Lower lobe of right lung (tissue), 2 donors: Measurements from ENCODE around the gene PPA2. TPM values are rescaled to one million over a fixed set of nuclear protein-coding genes. Genes with fewer than 3 reads are reported as not detected.
"Not testable (repeated sequence)": the region's sequence is repeated elsewhere in the genome, so short reads cannot be mapped to it uniquely, and the experiment has no call there.

Source experiments
- ATAC-seq, 2 donors: fragments of 200-7000 bp; cut with Tn5 transposase; one replicate each; pipeline ENCODE4 v1.9.1; 2020 to 2022; ENCODE audit warnings: mild to moderate bottlenecking in 2 of 2, moderate library complexity in 2 of 2
- DNase-seq: peaks from one replicate; pipeline ENCODE4 v3.0.0-alpha.2; 2020
- H3K27ac ChIP-seq: fragments of 200-600 bp; one replicate; pipeline ENCODE4 v1.8.0; 2022
- H3K27me3 ChIP-seq: fragments of 200-600 bp; one replicate; pipeline ENCODE4 v1.8.0; 2022; ENCODE audit warnings: low read depth
- H3K36me3 ChIP-seq: fragments of 200-600 bp; one replicate; pipeline ENCODE4 v1.8.0; 2022; ENCODE audit warnings: mild to moderate bottlenecking
- H3K4me1 ChIP-seq: fragments of 200-600 bp; one replicate; pipeline ENCODE4 v1.8.0; 2022
- H3K4me3 ChIP-seq: fragments of 200-600 bp; one replicate; pipeline ENCODE4 v1.8.0; 2022; ENCODE audit warnings: mild to moderate bottlenecking
- H3K9me3 ChIP-seq: fragments of 200-600 bp; one replicate; pipeline ENCODE4 v1.8.0; 2022
- CTCF ChIP-seq: fragments of 200-600 bp; IDR thresholded peaks from one replicate; pipeline ENCODE4 v1.8.0; 2022; ENCODE audit warnings: antibody characterized with exemption, mild to moderate bottlenecking
- intact Hi-C: fragments of 100-400 bp; cut with DNase I; formaldehyde crosslinking; loops from one replicate; pipeline ENCODE4 v1.11.0; 2022
- total RNA-seq: library from RNA; stranded (reverse); fragmentation: NEBNext Ultra II Directional; extraction: Animal tissue kit (Norgen Biotek cat#: 25700); gene quantifications from one replicate; pipeline ENCODE4 v1.2.1, GENCODE V29; 2021
- donor health status: DM: no; HTN: yes; CAD: no; lungs with severe emphysema.

PPA2 gene
- total RNA-seq, 1 donor from 2014 or later: 62.9 TPM

DNA sequence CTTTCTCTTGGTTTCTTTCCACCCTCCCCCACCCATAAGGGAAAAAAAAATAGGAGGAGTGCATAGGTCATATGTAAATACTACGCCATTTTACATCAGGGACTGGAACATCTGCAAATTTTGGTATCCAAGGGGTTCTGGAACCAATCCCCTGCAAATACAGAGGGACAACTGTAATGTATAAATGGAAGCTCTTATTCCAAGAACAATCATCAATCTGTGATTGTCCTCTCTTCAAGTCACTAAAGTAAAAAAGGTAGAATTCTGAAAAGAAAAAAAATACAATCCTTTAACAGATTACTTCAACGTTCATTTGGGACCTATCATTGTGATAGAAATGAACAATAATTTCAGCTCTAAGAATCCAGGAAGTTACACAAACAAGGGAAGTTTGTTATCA, 13.6 kb downstream of the PPA2 start:
- peaks cover 10% of the 10 kb centered on the region for H3K36me3 ChIP-seq
- H3K9me3 ChIP-seq: no peaks in the 10 kb centered on the region
- H3K4me1 ChIP-seq: no peaks in the 10 kb centered on the region
- no peak overlapping the region for H3K4me3 ChIP-seq
- ATAC-seq (no peak), DNase-seq (no peak)
- no peak overlapping the region for H3K27ac ChIP-seq
- no peak for TF ChIP-seq CTCF
- intact Hi-C loops: no loop called here
- no peaks in the 10 kb centered on the region for H3K27me3 ChIP-seq

GRCh38 chr4:105458541-105458940, 15.3 kb downstream of the PPA2 start:
- DNase-seq, H3K4me3 ChIP-seq, H3K27ac ChIP-seq, H3K36me3 ChIP-seq, H3K4me1 ChIP-seq, ATAC-seq, H3K9me3 ChIP-seq, H3K27me3 ChIP-seq, intact Hi-C loops: not testable (repeated sequence)

GRCh38 chr4:105458001-105458400, 15.9 kb downstream of the PPA2 start:
- ATAC-seq (no peak), DNase-seq (no peak)
- Histone ChIP-seq H3K27me3 (no peaks in the 10 kb centered on the region), H3K4me1 (no peaks in the 10 kb centered on the region), H3K9me3 (no peaks in the 10 kb centered on the region), H3K36me3 (peaks cover 12% of the 10 kb centered on the region), H3K4me3 (no peak overlapping the region), H3K27ac (no peak overlapping the region)
- intact Hi-C loops: no loop called here
- TF ChIP-seq CTCF: no peak

DNA sequence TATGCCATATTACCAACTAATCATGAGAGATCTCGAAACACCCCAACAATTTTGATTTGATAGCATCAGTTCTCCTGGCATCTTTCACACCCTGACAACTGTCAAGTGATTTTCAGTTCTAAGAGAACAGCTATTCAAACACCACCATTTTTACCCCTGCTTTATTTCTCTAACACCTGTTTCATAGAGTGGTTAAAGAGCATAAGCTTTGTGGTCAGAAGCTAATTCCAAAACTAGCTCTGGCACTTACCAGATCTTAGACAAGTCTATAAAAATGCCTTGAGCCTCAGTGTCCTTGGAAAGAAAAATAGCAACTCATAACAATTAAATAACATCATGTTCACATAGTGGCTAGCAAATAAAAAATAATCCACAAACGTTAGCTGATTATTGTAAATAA, 17.9 kb downstream of the PPA2 start:
- H3K27ac ChIP-seq: no peak overlapping the region
- intact Hi-C loops: no loop called here
- no peak overlapping the region for H3K4me3 ChIP-seq
- H3K4me1 ChIP-seq: no peaks in the 10 kb centered on the region
- H3K27me3 ChIP-seq: no peaks in the 10 kb centered on the region
- H3K9me3 ChIP-seq: no peaks in the 10 kb centered on the region
- ATAC-seq (no peak), DNase-seq (no peak)
- no peak for TF ChIP-seq CTCF
- H3K36me3 ChIP-seq: peaks cover 27% of the 10 kb centered on the region

DNA sequence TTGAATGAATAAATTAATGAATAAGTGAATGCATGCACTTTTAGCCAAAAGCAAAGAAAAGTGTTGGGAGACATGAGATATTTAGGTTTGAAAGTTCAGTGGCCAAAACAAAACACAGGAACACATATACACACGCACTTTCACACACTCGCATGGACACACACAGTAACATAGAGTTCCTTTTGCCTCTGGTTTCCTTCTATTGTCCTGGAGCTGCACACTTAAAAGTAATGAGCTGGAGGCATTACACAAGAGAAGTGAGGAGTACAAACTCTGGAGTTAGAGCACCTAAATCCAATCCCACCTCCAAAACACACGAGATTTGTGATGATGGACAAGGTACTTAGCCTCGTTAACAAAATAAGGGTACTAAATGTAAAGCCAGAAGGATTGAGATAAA, 18.7 kb downstream of the PPA2 start:
- DNase-seq (no peak), ATAC-seq (no peak)
- no peak for TF ChIP-seq CTCF
- H3K9me3 ChIP-seq: no peaks in the 10 kb centered on the region
- no peaks in the 10 kb centered on the region for H3K4me1 ChIP-seq
- H3K27me3 ChIP-seq: no peaks in the 10 kb centered on the region
- H3K36me3 ChIP-seq: peaks cover 28% of the 10 kb centered on the region
- H3K27ac ChIP-seq: no peak overlapping the region
- no peak overlapping the region for H3K4me3 ChIP-seq
- intact Hi-C loops: no loop called here

DNA sequence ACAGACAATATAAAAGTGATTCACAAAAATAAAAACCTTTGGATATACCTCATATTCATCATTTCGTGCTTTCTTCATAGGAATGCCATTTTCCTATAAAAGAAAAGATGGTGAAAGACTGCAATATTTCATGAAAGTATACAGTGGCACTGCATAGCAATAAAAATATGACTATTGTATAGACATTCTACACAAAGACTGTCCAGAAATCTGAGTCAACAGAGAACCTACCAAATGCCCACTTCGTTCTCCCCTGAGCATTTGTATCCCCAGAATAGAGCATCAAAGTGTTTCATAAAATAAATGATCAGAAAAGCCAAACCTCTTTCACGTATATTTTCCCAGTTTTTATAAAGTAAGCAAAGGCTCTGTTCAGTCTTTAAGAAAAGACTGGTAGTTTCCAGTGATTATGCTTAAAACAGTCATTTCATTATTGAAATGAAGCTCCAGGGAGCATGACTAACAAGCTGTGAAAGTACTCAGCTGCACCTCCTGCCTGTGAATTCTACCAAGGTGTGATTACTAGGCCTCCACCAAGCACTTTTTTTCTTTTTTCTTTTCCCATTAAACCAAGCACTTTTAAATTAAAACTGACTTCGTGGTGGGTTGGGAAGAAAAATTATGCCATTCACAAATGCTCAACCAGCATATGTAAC, 20.2 kb downstream of the PPA2 start:
- no peak for DNase-seq
- no peak for ATAC-seq
- intact Hi-C loops: no loop called here

More for the DNA sequence above, 20.2 kb downstream of the PPA2 start:
- Histone ChIP-seq H3K9me3 (no peaks in the 10 kb centered on the region), H3K27ac (no peak overlapping the region), H3K36me3 (peaks cover 28% of the 10 kb centered on the region), H3K4me3 (no peak overlapping the region), H3K4me1 (no peaks in the 10 kb centered on the region), H3K27me3 (no peaks in the 10 kb centered on the region)
- TF ChIP-seq CTCF: no peak
